Memory B cell (primary cell): Measurements from ENCODE around the gene POLR3GL.
A peak's percentile ranks its signal among the peaks of the same experiment; 100 is the strongest.

Experiments used
- ATAC-seq: fragments of 150-1000 bp; cut with Tn5 transposase; 2 replicates; pipeline ENCODE4 v1.10.0; 2021; ENCODE audit warnings: low read depth, mild to moderate bottlenecking, moderate library complexity
- DNase-seq, 2 donors: peaks; one replicate each; pipeline ENCODE4 v3.0.0; 2022; ENCODE audit warnings: low spot score in 2 of 2
- H3K27ac Mint-ChIP-seq: one replicate; pipeline ENCODE4 v1.8.0; 2022; ENCODE audit warnings: mild to moderate bottlenecking, moderate library complexity, mixed read lengths
- H3K27me3 Mint-ChIP-seq: one replicate; pipeline ENCODE4 v1.8.0; 2022; ENCODE audit warnings: mixed read lengths
- H3K36me3 Mint-ChIP-seq: one replicate; pipeline ENCODE4 v1.8.0; 2022; ENCODE audit warnings: mild to moderate bottlenecking, mixed read lengths
- H3K4me1 Mint-ChIP-seq: one replicate; pipeline ENCODE4 v1.8.0; 2022; ENCODE audit warnings: mixed read lengths
- H3K4me3 Mint-ChIP-seq: one replicate; pipeline ENCODE4 v1.8.0; 2022; ENCODE audit warnings: mild to moderate bottlenecking, moderate library complexity, mixed read lengths
- H3K9me3 Mint-ChIP-seq: one replicate; pipeline ENCODE4 v1.8.0; 2022; ENCODE audit warnings: mixed read lengths

Gene POLR3GL

DNA sequence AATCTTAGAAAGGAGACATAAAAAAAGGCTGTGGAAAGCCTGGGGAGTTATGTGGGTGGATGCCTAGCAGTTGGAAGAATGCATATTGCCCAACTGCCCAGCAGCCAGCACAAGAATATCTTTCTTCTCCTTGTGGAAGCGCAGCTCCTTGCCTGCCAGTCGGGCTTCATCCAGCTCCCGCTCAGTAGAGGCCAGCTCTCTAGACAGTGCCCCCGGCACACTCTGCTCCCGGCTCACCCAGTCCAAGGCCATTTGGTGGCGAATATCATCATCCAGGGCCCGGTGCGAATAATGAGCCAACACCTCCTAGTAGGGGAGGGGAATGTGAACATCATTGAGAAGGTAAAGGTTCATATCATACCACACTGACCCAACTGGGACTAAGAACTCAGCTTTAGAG, 28.2 kb upstream of the POLR3GL start:
- no peaks in the 10 kb centered on the region for H3K27me3 Mint-ChIP-seq
- H3K36me3 Mint-ChIP-seq, result peaks cover 17% of the 10 kb centered on the region
- ATAC-seq (no peak), DNase-seq (no peak)
- no peaks in the 10 kb centered on the region for H3K9me3 Mint-ChIP-seq
- no peak overlapping the region for H3K4me3 Mint-ChIP-seq
- no peak overlapping the region for H3K27ac Mint-ChIP-seq
- peaks cover 14% of the 10 kb centered on the region for H3K4me1 Mint-ChIP-seq

DNA sequence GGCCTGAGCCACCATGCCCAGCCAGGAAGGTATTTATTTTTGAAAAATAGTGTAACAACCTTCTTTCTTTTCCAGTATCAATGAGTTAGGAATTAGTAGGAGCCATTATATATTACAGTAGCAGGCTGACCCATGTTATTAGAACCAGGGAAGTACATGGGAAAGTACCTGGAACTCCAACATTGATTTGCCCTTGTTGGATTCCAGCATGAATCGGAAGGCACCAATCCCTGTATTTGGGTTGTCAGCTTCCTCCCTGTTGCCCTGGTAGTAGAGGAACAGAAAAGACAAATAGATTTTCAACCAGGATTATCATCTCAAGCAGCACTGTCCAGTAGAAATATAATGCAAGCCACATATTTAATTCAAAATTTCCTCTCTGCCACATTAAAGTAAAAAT, 27.1 kb upstream of the POLR3GL start:
- Mint-ChIP-seq H3K4me1 (peaks cover 10% of the 10 kb centered on the region), H3K9me3 (no peaks in the 10 kb centered on the region), H3K27ac (no peak overlapping the region), H3K36me3 (peaks cover 21% of the 10 kb centered on the region), H3K4me3 (no peak overlapping the region), H3K27me3 (no peaks in the 10 kb centered on the region)
- no peak for DNase-seq
- no peak for ATAC-seq

DNA sequence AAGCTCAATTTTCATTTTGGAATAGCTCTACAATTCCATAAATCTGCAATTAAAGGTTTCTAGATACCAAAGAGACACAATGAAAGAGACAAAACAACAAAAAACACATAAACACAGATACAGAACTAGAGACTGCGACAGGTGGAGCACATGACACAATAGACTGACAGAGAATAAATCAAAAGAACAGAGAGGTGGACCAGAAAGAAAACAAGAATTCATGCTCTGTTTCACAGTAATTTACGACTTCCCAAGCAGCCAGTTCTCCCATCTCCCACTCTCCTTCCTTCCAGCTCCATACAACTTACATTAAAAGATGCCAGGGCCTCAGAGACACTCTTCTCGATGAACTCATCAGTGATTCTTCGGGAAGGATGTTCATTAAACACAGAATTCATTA, 22.1 kb upstream of the POLR3GL start:
- H3K4me1 Mint-ChIP-seq, result no peaks in the 10 kb centered on the region
- no peak overlapping the region for H3K4me3 Mint-ChIP-seq
- no peaks in the 10 kb centered on the region for H3K9me3 Mint-ChIP-seq
- no peak for DNase-seq
- no peaks in the 10 kb centered on the region for H3K27me3 Mint-ChIP-seq
- H3K27ac Mint-ChIP-seq, result no peak overlapping the region
- ATAC-seq, result no peak
- H3K36me3 Mint-ChIP-seq, result peaks cover 18% of the 10 kb centered on the region

DNA sequence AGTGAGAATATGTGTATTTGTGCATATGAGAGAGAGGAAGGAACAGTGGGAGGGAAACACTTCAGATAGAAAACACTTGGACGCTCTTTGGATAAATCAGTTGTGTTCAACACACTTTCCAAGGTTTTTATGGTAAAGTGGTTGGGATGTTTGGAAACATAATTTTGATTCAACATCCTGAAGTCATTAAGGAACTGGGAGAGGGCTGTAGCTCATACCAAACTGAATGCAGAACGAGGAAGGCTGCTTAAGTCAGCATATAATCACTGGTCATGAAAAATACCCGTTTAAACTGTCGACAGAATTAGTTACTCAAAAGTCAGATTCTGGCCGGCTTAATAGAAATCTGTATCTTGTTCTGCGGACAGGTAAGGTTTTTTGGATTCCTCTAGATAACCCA, 21.6 kb upstream of the POLR3GL start:
- Mint-ChIP-seq H3K36me3 (peaks cover 16% of the 10 kb centered on the region), H3K9me3 (no peaks in the 10 kb centered on the region), H3K4me3 (no peak overlapping the region), H3K4me1 (no peaks in the 10 kb centered on the region), H3K27ac (no peak overlapping the region), H3K27me3 (no peaks in the 10 kb centered on the region)
- ATAC-seq (no peak), DNase-seq (no peak)

DNA sequence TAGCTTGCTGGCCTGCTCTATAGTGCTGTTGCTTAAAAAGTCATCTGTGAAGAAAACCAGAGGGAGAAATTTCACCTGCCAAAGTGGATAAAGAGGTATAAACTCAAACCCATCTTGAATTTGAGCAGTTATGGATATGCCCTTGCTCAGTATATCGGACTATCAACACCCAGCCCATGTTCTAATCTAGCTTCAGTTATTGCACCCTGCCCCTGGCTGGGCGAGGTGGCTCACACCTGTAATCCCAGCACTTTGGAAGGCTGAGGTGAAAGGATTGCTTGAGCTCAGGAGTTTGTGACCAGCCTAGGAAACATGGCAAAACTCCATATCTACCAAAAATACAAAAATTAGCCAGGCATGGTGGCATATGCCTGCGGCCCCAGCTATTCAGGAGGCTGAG, 20.0 kb upstream of the POLR3GL start:
- H3K9me3 Mint-ChIP-seq, result no peaks in the 10 kb centered on the region
- H3K4me3 Mint-ChIP-seq, result no peak overlapping the region
- peaks cover 7% of the 10 kb centered on the region for H3K4me1 Mint-ChIP-seq
- H3K36me3 Mint-ChIP-seq, result peaks cover 22% of the 10 kb centered on the region
- ATAC-seq (no peak), DNase-seq (no peak)
- H3K27me3 Mint-ChIP-seq, result no peaks in the 10 kb centered on the region
- no peak overlapping the region for H3K27ac Mint-ChIP-seq

DNA sequence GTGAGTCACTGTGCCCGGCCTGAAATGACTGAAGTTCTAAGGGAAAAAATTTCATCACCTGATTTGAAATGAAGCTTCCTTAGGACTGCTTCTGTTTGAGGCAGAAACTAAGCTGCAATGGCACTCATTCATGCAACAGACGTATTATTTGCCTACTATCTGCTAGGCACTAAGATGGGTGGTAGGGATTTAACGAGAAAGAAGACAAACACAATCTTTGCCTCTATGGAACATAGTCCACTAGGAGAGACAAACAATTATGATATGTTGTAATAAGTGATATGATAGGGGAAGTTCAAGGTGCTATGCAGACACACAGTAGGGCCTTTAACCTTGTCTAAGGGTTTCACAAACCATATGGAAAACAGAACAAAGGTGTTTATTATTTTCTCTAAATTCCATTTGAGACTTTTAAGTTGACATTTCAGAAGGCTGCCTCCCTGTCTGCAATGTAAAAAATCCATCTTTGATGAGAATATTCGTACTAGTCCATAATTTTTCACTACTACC, 18.0 kb upstream of the POLR3GL start:
- Mint-ChIP-seq H3K4me3 (no peak overlapping the region), H3K4me1 (peaks cover 11% of the 10 kb centered on the region), H3K27ac (no peak overlapping the region), H3K27me3 (no peaks in the 10 kb centered on the region), H3K9me3 (no peaks in the 10 kb centered on the region), H3K36me3 (peaks cover 25% of the 10 kb centered on the region)
- ATAC-seq (no peak), DNase-seq (no peak)

DNA sequence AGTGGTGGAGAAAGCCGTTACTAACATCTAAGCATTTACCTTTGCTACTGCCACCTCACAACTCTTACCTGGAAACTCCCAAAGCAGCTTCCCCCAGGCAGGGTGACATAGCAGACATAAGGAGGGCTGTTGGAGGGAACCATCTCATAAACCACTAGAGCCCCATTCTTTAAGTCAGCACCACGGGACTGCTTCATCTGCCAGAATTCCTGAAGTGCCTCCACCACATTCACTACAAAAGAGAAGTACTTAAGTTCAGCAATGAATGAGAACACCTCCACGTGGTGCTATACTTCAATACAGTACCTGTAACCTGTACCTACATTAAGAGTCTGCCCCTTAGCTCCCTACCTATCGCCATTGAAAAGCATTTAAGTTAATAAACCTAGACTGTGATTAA, 16.9 kb upstream of the POLR3GL start:
- Mint-ChIP-seq H3K36me3 (peaks cover 24% of the 10 kb centered on the region), H3K4me3 (no peak overlapping the region), H3K9me3 (no peaks in the 10 kb centered on the region), H3K27ac (no peak overlapping the region), H3K4me1 (peaks cover 14% of the 10 kb centered on the region), H3K27me3 (no peaks in the 10 kb centered on the region)
- no peak for DNase-seq
- ATAC-seq, result no peak

DNA sequence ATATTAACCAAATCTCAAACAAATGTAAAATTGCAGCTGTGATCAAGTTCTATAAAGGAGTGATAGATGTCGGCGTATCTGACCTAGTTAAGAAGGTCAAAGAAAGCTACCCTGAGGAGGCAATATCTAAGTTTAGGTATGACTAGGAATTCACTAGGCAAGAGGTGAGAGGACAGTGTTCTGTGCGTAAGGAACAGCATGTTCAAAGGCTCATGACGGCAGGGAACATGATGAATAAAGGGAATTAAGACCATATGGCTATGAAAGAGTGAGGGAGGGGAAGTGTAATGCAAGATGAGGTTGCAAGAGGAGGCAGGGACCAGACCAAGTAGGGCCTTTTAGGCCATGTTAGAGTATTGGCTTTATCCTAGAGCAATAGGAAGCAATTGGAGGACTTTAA, 15.3 kb upstream of the POLR3GL start:
- Mint-ChIP-seq H3K4me1 (peaks cover 17% of the 10 kb centered on the region), H3K9me3 (no peaks in the 10 kb centered on the region), H3K27me3 (no peaks in the 10 kb centered on the region), H3K36me3 (peaks cover 21% of the 10 kb centered on the region), H3K27ac (peak overlapping the region; percentile 43), H3K4me3 (no peak overlapping the region)
- DNase-seq (no peak), ATAC-seq (no peak)

DNA sequence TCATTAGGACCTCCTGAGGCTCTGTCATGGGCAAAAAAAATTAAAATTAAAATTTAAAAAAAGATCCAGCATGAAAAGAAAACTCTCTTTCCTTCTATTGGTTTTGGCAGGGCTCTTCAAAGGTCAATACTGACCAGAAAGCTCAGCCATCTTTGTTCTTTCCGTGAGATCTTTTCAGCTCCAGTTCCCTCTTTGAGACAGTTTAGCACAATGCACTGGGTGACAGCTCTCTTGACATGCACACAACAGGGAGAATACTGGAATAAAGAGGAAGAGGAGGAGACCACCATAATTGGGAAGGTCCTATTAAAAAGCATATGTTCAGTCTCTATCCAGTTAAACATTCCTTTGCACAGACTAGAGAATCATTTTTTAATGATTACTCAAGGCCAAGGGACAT, 13.0 kb upstream of the POLR3GL start:
- ATAC-seq (no peak), DNase-seq (no peak)
- Mint-ChIP-seq H3K27ac (no peak overlapping the region), H3K27me3 (no peaks in the 10 kb centered on the region), H3K36me3 (peaks cover 20% of the 10 kb centered on the region), H3K4me3 (no peak overlapping the region), H3K9me3 (no peaks in the 10 kb centered on the region), H3K4me1 (peaks cover 34% of the 10 kb centered on the region)

DNA sequence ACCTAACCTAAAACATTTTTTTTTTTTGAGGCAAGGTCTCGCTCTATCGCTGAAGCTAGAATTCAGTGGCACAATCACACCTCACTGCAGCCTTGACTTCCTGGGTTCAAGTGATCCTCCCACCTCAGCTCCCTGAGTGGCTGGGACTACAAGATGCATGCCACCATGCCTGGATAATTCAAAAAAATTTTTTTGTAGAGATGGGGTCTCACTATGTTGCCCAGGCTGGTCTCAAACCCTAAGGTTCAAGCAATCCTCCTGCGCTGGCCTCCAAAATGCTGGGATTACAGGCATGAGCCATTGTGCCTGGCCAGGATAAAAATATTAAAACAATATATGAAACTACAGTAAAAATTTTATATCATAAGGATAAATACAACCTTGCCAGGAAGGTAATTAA, 11.6 kb upstream of the POLR3GL start:
- DNase-seq (no peak), ATAC-seq (no peak)
- Mint-ChIP-seq H3K36me3 (peaks cover 17% of the 10 kb centered on the region), H3K9me3 (no peaks in the 10 kb centered on the region), H3K27ac (no peak overlapping the region), H3K4me1 (peaks cover 42% of the 10 kb centered on the region), H3K4me3 (no peak overlapping the region), H3K27me3 (no peaks in the 10 kb centered on the region)

DNA sequence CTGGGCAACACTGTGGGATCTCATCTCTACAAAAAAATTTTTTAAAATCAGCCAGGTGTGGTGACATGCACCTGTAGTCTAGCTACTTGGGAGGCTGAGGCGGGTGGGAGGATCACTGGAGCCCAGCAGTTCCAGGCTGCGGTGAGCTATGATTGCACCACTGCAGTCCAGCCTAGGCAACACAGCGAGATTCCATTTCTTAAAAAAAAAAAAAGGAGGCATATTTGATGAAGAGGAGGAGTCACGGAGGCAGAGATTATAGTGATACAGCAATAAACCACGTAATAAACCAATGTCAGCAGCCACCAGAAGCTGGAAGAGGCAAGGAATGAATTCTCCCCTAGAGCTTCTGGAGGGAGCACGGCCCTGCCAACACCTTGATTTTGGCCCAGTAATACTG, 10.6 kb upstream of the POLR3GL start:
- DNase-seq (no peak), ATAC-seq (no peak)
- Mint-ChIP-seq H3K4me1 (peaks cover 49% of the 10 kb centered on the region), H3K4me3 (no peak overlapping the region), H3K36me3 (peaks cover 15% of the 10 kb centered on the region), H3K27me3 (no peaks in the 10 kb centered on the region), H3K27ac (no peak overlapping the region), H3K9me3 (no peaks in the 10 kb centered on the region)

DNA sequence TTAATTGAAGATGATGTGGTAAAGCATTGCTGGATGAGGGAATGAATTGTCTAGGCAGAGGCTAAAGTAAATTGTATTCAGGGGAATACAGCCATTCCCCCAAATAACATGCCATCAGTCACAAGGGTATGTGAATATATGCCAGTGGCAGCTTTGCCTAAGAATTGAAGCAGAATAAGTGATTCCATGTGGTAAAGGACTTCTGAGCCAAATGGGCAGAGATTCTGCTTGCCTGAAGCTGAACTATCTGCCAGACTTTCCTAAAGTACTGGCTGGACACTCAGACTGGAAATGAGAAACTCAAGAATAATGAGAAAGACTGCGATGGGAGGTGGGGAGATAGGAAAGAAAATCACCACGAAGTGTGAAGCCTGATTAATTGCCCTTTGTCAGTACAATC, 9.1 kb upstream of the POLR3GL start:
- no peak overlapping the region for H3K4me3 Mint-ChIP-seq
- ATAC-seq (no peak), DNase-seq (no peak)
- no peaks in the 10 kb centered on the region for H3K9me3 Mint-ChIP-seq
- no peak overlapping the region for H3K27ac Mint-ChIP-seq
- peaks cover 8% of the 10 kb centered on the region for H3K36me3 Mint-ChIP-seq
- peaks cover 52% of the 10 kb centered on the region for H3K4me1 Mint-ChIP-seq
- no peaks in the 10 kb centered on the region for H3K27me3 Mint-ChIP-seq

DNA sequence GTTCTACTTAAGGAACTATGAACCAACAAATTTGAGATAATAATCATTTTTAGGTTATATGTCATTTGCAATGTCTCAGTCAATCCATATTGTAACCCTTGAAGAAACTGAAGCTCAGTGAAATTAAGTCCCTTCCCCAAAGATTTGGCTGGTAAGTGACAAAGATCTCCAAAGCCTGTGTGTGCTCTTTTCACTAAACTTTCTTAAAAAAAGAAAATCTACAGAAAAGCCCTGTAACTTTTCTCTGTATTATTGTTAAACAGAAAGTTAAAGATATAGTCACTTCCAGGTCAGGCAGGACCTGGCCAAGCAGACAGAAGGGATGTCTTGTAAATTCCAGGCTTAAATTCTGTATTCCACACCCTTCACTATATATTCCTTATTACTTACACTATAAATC, 8.1 kb upstream of the POLR3GL start:
- Mint-ChIP-seq H3K36me3 (peaks cover 8% of the 10 kb centered on the region), H3K27ac (peak overlapping the region; percentile 90), H3K9me3 (no peaks in the 10 kb centered on the region), H3K27me3 (no peaks in the 10 kb centered on the region), H3K4me1 (peaks cover 52% of the 10 kb centered on the region), H3K4me3 (peak overlapping the region; percentile 93)
- ATAC-seq (no peak), DNase-seq (no peak)

DNA sequence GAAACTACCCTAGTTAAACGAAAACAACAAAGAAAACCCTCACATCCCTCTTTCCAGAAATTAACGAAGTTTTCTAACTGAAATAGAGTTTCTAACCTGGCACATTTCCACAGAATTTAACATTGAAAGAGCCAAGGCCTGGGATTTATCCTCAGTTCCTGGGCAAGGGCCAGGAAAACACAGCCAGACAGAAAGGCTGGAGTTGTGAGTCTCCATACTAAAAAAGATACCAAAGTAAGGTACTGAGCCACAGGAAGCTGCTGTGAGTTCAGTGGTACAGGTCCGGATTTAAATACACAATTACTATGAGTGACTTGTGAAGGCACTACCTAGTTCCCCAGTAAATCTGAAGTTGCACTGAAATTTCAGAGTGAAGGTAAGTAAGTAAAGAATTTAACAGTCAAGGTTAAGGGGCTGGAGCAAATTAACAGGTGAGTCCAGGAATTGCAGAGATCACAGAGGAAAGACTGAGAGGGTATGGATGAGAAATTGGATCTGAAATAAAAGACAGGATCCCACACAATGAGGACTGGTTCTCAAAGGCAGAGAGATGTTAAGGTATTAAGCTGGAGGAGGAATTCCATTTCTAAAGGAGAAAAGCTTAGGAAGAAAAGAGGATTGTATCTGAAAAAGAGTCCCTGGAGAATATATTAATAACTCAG, 7.6 kb upstream of the POLR3GL start:
- H3K36me3 Mint-ChIP-seq, result peaks cover 4% of the 10 kb centered on the region
- DNase-seq (no peak), ATAC-seq (no peak)
- H3K9me3 Mint-ChIP-seq, result no peaks in the 10 kb centered on the region
- H3K27ac Mint-ChIP-seq, result peak overlapping the region; percentile 90
- no peaks in the 10 kb centered on the region for H3K27me3 Mint-ChIP-seq
- peaks cover 53% of the 10 kb centered on the region for H3K4me1 Mint-ChIP-seq
- H3K4me3 Mint-ChIP-seq, result peak overlapping the region; percentile 93
